ENCODE measurements around the gene ARVCF. TPM values are rescaled to one million over a fixed set of nuclear protein-coding genes. Genes with fewer than 3 reads are reported as not detected.
"Not testable (repeated sequence)": the region's sequence is repeated elsewhere in the genome, so short reads cannot be mapped to it uniquely, and the experiment has no call there.

ARVCF gene
- polyA plus RNA-seq, 1 of the 3 experiments (the other 2 are of a cell fraction), result 27.4 TPM

- Histone ChIP-seq H4K20me1 (ENCODE audit: insufficient read depth) (no peaks in the 10 kb centered on the region), H3K4me2 (no peak overlapping the region), H3K4me1 (ENCODE audit: control insufficient read depth in 1 of 2, insufficient read depth in 2 of 2, low read depth in 1 of 2, low read length in 1 of 2) (peaks cover 0 to 6% of the 10 kb centered on the region in 2 experiments; a peak in 1 of 4 replicates), H3K27ac (ENCODE audit: low read depth in 2 of 2, low read length in 1 of 2) (no peak overlapping the region), H3K27me3 (ENCODE audit: insufficient read depth) (no peaks in the 10 kb centered on the region), H3K9me3 (no peaks in the 10 kb centered on the region), H3K79me2 (ENCODE audit: insufficient read depth) (no peaks in the 10 kb centered on the region), H3K9ac (no peak overlapping the region), H3F3A (replicated peaks; ENCODE audit: insufficient read depth) (no peaks in the 10 kb centered on the region), H2AFZ (ENCODE audit: low read depth) (no peak overlapping the region), H3K36me3 (replicated peaks in 1 of 2; ENCODE audit: control insufficient read depth in 1 of 2, insufficient read depth in 2 of 2, low read length in 1 of 2) (no peaks in the 10 kb centered on the region), H3K4me3 (ENCODE audit: low read depth in 2 of 2, low read length in 1 of 2) (no peak overlapping the region), H3K9me2 (no peaks in the 10 kb centered on the region)
- TF ChIP-seq CHD2 (IDR thresholded peaks at IDR 0.05; ENCODE audit: low read length, partially characterized antibody) (no peak), MEF2A (IDR thresholded peaks at IDR 0.05; ENCODE audit: borderline replicate concordance, low read depth) (no peak), ZBTB33 (IDR thresholded peaks at IDR 0.05; ENCODE audit: borderline replicate concordance, low read depth) (no peak), RAD21 (IDR thresholded peaks at IDR 0.05; ENCODE audit: low read length) (no peak)
- WGBS (ENCODE audit: low lambda C conversion rate), result 93% methylated on average over 7 of the region's 7 CpGs
- ChIA-PET POLR2A (no interaction called here), CTCF (interaction anchor here (0.9 to 1.7 kb wide), 3 partner anchors 18 to 197 kb away, joined by 4 to 9 read pairs (median 8); no protein-coding TSS in a partner anchor)
- DNase-seq, result no peak
Measured at GRCh38 chr22:19927696-19928095, 88.9 kb downstream of the ARVCF start.

- H3K27ac ChIP-seq (ENCODE audit: low read depth in 2 of 2, low read length in 1 of 2); H3K4me2 ChIP-seq; H2AFZ ChIP-seq (ENCODE audit: low read depth); H3K9me3 ChIP-seq; H3K79me2 ChIP-seq (ENCODE audit: insufficient read depth); H3F3A ChIP-seq (replicated peaks; ENCODE audit: insufficient read depth); H4K20me1 ChIP-seq (ENCODE audit: insufficient read depth); H3K4me1 ChIP-seq (ENCODE audit: control insufficient read depth in 1 of 2, insufficient read depth in 2 of 2, low read depth in 1 of 2, low read length in 1 of 2); POLR2A ChIA-PET; H3K9ac ChIP-seq; DNase-seq; H3K36me3 ChIP-seq (replicated peaks in 1 of 2; ENCODE audit: control insufficient read depth in 1 of 2, insufficient read depth in 2 of 2, low read length in 1 of 2); H3K9me2 ChIP-seq; H3K27me3 ChIP-seq (ENCODE audit: insufficient read depth); H3K4me3 ChIP-seq (ENCODE audit: low read depth in 2 of 2, low read length in 1 of 2): not testable (repeated sequence)
- CTCF ChIA-PET, result interaction anchor here (1.6 to 4.7 kb wide), 3 partner anchors 16 to 195 kb away, joined by 8 to 21 read pairs (median 9); no protein-coding TSS in a partner anchor
- WGBS (ENCODE audit: low lambda C conversion rate), result 88% methylated on average over 11 of the region's 11 CpGs
Measured at GRCh38 chr22:19926028-19926427, 90.6 kb downstream of the ARVCF start.

- Histone ChIP-seq H2AFZ (ENCODE audit: low read depth) (no peak overlapping the region), H3F3A (replicated peaks; ENCODE audit: insufficient read depth) (no peaks in the 10 kb centered on the region), H3K9ac (no peak overlapping the region), H3K27ac (ENCODE audit: low read depth in 2 of 2, low read length in 1 of 2) (no peak overlapping the region), H3K79me2 (ENCODE audit: insufficient read depth) (no peaks in the 10 kb centered on the region), H3K27me3 (ENCODE audit: insufficient read depth) (no peaks in the 10 kb centered on the region), H3K4me2 (no peak overlapping the region), H3K9me3 (no peaks in the 10 kb centered on the region), H3K36me3 (replicated peaks in 1 of 2; ENCODE audit: control insufficient read depth in 1 of 2, insufficient read depth in 2 of 2, low read length in 1 of 2) (no peaks in the 10 kb centered on the region), H3K9me2 (no peaks in the 10 kb centered on the region), H4K20me1 (ENCODE audit: insufficient read depth) (no peaks in the 10 kb centered on the region), H3K4me3 (ENCODE audit: low read depth in 2 of 2, low read length in 1 of 2) (no peak overlapping the region), H3K4me1 (ENCODE audit: control insufficient read depth in 1 of 2, insufficient read depth in 2 of 2, low read depth in 1 of 2, low read length in 1 of 2) (no peaks in the 10 kb centered on the region)
- ChIA-PET POLR2A (no interaction called here), CTCF (interaction anchor here (0.9 to 4.7 kb wide), 4 partner anchors 11 to 193 kb away, joined by 3 to 21 read pairs (median 8); no protein-coding TSS in a partner anchor)
- TF ChIP-seq FOXM1 (IDR thresholded peaks at IDR 0.05; ENCODE audit: low read depth) (no peak), CTCF (IDR thresholded peaks at IDR 0.05) (no peak), SIN3A (IDR thresholded peaks at IDR 0.05; ENCODE audit: borderline replicate concordance, low read depth, low read length) (no peak)
- 86% methylated on average over 12 of the region's 12 CpGs for WGBS (ENCODE audit: low lambda C conversion rate)
- DNase-seq, result no peak
Measured at GRCh38 chr22:19923914-19924513, 92.6 kb downstream of the ARVCF start.

Data from SK-N-SH (cell line).